Loucy (cell line): ENCODE results near the gene CABP7.

Source experiments
- EZH2phosphoT487 ChIP-seq: fragments of 200-600 bp; IDR thresholded peaks from 2 replicates; pipeline ENCODE4 v1.6.1; 2018; ENCODE audit warnings: antibody characterized with exemption, mild to moderate bottlenecking, moderate library complexity, borderline replicate concordance
- TF ChIP-seq, protein P1 (sequence below): fragments of 200-600 bp; sonication (generic); conservative IDR thresholded peaks from 2 replicates; pipeline ENCODE4 v1.5.1; 2014; ENCODE audit warnings: mild to moderate bottlenecking, antibody characterized with exemption, low read length

DNA sequence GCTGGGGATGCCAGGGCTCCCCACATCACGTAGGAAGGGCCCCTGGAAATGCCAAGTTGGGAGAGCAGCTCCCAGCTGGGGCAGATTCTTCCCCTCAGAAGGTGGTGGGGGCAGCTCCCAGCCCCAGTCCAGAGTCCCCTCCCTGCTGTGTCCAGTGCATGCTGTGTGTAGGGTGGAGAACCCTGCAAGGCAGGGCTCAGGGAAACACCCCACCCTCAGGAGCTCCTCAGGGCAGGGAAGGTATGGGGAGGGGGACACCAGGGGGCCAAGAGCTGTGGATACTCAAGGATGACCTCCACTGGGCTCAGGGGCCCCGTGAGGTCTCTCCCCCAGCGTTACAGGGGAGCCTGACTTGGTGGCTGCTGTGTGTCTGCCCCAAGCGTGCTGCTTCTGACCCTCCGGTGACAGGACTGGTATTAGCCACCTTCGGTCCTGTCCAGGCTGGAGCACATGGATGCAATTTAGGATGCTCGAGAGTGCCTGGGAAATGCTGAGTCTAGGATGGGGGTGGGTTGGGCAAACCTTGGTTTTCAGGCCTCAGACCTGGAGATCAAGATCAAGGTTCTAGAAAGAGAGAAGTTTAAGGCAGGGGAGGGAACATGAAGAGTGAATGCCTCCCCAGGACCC is 16.1 kb upstream of the CABP7 start:
- TF ChIP-seq, protein P1, sequence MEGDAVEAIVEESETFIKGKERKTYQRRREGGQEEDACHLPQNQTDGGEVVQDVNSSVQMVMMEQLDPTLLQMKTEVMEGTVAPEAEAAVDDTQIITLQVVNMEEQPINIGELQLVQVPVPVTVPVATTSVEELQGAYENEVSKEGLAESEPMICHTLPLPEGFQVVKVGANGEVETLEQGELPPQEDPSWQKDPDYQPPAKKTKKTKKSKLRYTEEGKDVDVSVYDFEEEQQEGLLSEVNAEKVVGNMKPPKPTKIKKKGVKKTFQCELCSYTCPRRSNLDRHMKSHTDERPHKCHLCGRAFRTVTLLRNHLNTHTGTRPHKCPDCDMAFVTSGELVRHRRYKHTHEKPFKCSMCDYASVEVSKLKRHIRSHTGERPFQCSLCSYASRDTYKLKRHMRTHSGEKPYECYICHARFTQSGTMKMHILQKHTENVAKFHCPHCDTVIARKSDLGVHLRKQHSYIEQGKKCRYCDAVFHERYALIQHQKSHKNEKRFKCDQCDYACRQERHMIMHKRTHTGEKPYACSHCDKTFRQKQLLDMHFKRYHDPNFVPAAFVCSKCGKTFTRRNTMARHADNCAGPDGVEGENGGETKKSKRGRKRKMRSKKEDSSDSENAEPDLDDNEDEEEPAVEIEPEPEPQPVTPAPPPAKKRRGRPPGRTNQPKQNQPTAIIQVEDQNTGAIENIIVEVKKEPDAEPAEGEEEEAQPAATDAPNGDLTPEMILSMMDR, result no peak
- no peak for TF ChIP-seq EZH2phosphoT487
